NCI-H226 (cell line): ENCODE data around the gene CCDC34.
A peak's percentile ranks its signal among the peaks of the same experiment; 100 is the strongest.

Source experiments
- DNase-seq: peaks from one replicate; pipeline ENCODE4 v3.0.0-alpha.2; 2015

The CCDC34 gene

GRCh38 chr11:27391331-27392015 lies 28.5 kb upstream of the CCDC34 start:
- DNase-seq = peak; percentile 31

DNA sequence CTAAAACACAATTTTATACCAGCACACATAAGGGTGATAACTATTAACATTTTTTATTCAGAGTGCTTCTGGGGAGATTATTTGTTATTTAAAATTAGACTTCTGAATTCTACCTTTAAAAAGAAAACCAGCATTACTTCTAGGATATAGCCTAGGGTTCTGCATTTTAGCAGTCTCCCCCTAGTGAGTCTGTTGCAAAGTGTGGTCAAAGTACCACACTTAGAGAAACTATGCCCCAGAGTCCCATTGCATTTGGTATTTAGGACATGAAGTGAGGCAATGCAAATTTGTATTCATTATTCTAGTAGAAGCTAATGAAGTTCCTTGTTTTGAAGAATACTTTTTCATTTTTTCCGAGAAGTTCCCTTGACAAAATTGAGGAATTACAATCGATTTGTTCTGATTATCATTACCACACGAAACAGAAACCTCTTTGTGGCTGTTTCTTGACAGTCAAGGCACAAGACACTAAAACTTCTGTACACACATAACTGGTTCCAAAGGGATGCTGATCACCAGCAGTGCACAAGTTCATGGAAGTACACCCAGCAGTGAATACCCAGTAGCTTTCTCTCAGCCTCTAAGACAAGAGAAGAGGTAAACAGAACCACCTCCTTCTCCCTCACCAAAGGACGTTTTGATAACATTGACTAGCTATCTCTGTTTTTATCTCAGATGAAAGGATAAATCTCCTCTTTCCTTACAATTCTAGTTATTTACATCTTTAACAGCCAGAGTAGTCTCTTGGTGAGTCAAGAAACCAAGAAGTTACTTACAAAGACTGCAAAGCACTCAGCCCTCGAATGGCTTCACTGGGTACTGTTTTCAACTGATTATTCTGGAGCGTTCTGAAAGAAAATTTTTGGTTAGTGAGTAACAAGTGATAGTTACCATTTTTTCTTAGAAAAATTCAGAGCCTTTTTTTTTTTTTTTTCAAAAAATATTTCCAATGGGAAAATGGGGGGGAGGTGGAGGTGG lies 27.6 kb upstream of the CCDC34 start:
- DNase-seq = peak; percentile 46

- DNase-seq = peak; percentile 43
Observed at GRCh38 chr11:27388869-27389268, 25.9 kb upstream of the CCDC34 start.

DNA sequence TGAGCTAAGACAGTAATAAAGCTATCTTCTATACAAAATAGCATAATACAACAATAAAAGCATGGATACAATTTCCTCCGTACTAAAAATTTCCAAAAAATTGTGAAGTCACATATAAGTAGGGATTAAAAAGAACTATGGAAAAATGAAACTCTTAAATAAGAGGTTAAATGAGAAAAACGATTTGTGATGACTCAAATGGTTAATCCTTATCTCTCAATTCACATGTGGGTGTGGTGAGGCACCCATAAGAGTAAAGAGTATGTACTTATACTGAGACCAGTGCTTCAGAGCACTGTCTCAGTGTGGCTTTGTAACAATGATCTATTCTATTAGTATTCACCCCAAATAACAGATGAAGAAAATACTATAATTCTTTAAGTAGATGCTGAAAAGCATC lies 25.0 kb upstream of the CCDC34 start:
- no peak for DNase-seq

DNA sequence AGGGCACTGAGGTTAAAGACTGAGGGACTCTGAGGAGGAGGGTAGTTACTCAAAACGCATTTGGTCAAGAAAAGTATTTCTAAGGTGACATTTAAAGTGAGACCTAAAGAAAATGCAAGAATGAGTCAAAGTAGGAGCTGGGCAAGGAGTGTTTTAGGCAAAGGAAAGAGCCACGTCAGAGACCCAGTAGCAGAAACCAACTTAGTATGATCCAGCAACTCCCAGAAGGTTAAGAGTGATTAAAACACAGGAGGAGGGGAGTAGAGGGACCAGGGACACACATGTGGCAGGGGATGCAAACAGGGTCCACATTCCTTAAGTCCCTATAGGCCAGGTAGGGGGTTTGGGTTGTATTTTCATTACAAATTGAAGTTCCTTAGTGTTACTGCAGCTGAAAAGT lies 24.3 kb upstream of the CCDC34 start:
- DNase-seq = no peak

- DNase-seq = no peak
Observed at GRCh38 chr11:27386181-27386845, 23.3 kb upstream of the CCDC34 start.

- DNase-seq = no peak
Observed at GRCh38 chr11:27385245-27385644, 22.2 kb upstream of the CCDC34 start.

DNA sequence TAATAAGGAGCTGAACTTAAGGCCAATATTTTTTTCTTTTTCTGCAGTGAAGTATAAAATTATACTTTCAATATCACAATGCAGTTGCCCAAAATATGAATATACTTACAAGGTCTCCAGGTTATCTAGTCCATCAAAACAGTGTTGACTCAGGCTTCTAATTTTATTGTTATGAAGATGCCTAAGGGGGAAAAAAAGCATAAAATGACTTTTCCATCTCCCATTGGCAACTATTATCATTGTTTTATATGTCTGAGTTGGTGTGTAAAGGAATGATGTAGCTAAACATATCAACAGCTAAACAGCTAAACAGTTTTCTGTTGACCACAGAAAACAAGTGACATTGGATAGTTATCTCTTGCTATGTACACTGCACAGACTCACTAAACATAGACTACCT lies 21.2 kb upstream of the CCDC34 start:
- DNase-seq = no peak

- no peak for DNase-seq
Observed at GRCh38 chr11:27383645-27384044, 20.6 kb upstream of the CCDC34 start.

DNA sequence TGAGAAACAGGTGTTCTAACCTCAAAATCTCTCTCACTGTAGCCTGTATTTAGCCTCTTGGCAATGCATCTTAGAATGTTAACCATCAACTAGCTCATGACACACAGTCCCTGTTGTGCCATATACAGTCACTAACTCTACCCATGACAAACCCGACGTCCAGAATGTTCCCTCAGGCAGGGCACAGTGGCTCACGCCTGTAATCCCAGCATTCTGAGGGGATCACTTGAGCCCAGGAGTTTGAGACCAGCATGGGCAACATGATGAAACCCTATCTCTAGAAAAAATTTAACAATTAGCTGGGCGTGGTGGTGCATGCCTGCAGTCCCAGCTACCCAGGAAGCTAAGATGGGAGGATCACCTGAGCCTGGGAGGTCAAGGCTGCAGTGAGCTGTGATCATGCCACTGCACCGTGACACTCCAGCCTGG lies 18.2 kb upstream of the CCDC34 start:
- no peak for DNase-seq

GRCh38 chr11:27380771-27381170 lies 17.8 kb upstream of the CCDC34 start:
- DNase-seq = no peak

DNA sequence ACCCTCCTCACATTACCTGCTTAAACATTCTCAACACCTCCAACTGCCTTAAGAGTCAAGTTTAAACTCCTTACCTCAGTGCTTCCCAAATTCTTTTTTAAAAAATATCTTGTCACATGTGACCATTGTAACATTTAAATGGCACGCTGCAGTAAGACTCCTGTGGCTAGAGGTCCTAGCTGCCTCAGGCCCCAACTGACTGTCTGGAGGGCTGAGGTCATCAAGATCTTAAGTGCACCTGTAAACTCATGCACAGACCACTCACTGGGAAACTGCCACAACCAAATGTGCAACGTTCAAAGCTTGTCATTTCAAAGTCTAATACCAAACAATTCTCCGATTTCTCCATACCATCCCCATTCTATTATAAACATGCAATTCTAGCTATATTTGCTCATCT lies 16.4 kb upstream of the CCDC34 start:
- DNase-seq = no peak

DNA sequence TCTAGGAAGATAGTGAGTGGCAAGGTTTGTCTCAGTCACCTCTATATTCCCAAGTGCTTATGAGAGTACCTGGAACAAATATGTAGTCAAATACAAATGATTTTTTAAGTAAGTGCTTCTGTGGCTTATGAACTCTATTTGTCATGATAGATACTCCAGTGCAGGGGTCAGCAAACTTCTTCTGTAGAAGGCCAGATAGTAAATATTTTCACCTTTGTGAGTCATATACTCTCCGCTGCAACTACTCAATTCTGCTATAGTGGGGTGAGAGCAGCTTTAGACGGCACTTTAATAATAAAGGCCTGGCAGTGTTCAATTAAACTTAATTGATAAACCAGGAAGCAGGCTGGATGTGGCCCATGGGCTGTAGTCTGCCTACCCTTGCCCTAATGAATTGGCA lies 12.4 kb upstream of the CCDC34 start:
- no peak for DNase-seq

- no peak for DNase-seq
Observed at GRCh38 chr11:27373856-27374602, 11.0 kb upstream of the CCDC34 start.

DNA sequence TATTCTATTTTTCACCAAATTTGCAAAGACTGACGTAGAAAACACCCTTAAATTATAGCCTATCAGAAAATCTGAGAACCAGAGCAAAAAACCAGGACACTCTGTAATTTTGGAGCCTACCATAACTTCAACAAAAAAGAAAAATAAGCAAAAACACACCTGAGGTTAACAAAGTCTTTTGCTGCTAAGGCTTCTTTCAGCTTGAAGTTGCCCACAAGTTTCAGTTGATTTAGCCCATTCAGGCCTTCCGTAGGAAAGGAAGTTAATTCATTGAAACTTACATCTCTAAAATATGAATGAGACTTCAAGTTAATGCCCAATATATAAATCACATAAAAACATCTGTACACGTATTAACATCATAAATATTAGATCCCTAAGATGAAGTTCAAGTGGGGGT lies 10.4 kb upstream of the CCDC34 start:
- no peak for DNase-seq

GRCh38 chr11:27372164-27372563 lies 9.1 kb upstream of the CCDC34 start:
- no peak for DNase-seq

DNA sequence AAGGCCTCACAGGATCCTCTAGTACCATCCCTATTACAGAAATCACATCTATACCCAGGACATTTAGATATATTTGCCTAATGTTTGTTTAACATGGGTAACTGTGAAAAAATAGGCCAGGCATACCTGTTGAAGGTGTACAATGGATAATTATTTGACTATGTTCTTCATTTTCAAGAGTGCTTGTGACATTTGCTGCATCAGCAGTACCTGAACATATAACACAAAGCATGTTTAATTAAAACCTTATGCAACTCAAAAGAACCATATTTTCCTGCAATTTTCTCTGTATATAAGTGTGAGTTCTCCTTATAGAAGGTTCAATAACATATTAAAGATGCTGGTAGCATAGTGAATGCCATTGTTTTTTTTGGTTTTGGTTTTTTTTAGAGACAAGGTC lies 8.5 kb upstream of the CCDC34 start:
- no peak for DNase-seq

- no peak for DNase-seq
Observed at GRCh38 chr11:27370374-27370773, 7.4 kb upstream of the CCDC34 start.

DNA sequence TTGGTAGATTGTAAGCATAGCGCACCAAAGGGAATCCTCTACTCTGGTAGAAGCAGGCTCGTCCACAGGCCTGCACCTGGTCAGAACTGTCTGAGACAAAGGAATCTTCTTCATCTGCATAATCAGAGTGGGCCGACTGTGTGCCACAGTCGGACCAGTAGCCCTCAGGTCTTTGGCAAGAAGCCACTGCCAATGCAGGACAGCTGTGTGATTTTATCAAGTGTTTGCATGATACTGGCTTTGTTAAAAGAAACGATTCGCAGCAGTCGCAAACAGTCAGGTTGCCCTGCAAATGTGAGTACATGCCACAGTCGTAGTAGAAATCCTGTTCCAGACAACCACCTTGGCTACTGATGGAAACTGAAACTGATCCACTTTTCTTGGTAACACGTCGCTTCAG lies 4.9 kb upstream of the CCDC34 start:
- no peak for DNase-seq

DNA sequence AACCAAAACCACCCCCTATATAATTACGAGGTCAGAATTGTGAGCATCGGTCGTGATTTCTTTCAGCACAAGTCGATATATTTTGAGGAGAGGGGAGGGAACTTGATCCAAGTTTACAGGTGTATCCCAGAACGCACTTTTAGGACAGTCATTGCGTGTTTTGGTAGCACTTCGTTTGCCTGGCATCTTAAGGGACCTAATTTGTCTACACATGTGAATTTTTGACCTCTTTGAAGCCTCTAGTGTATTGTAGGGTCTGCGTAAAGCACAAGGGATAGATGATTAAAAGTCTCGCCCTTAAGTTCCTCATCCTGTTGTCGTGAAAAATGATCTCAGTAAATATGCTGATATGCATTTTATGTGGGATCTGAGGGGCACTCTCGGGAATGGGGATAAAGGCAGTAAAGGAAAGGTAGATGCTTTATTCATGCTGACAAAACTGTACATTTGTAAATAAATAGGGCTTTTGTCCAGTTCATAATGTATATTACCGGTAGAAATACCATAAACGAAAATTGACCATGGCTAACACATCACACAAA lies 632 bp upstream of the CCDC34 start:
- DNase-seq = no peak

GRCh38 chr11:27361649-27362431 lies 1.2 kb downstream of the CCDC34 start:
- DNase-seq = no peak

- DNase-seq = no peak
Observed at GRCh38 chr11:27358296-27358695, 4.7 kb downstream of the CCDC34 start.
